Left ventricle myocardium inferior (tissue), 1 donor: ENCODE data around the gene EVA1C. TPM values are rescaled to one million over a fixed set of nuclear protein-coding genes. Genes with fewer than 3 reads are reported as not detected.
A peak's percentile ranks its signal among the peaks of the same experiment; 100 is the strongest.

ENCODE experiments used
- DNase-seq: peaks from one replicate; pipeline ENCODE4 v3.0.0-alpha.2; 2020
- H3K27ac ChIP-seq: fragments of 200-600 bp; replicated peaks from 2 replicates; pipeline ENCODE4 v1.8.0; 2021
- H3K27me3 ChIP-seq: fragments of 200-600 bp; 2 replicates; pipeline ENCODE4 v1.8.0; 2021; ENCODE audit warnings: low read depth
- H3K36me3 ChIP-seq: fragments of 200-600 bp; 2 replicates; pipeline ENCODE4 v1.8.0; 2021
- H3K4me1 ChIP-seq: fragments of 200-600 bp; 2 replicates; pipeline ENCODE4 v1.8.0; 2021
- H3K4me3 ChIP-seq: fragments of 200-600 bp; 2 replicates; pipeline ENCODE4 v1.8.0; 2021; ENCODE audit warnings: mild to moderate bottlenecking, moderate library complexity
- H3K9me3 ChIP-seq: fragments of 200-600 bp; replicated peaks from 2 replicates; pipeline ENCODE4 v1.8.0; 2021
- intact Hi-C: fragments of 100-400 bp; cut with micrococcal nuclease; formaldehyde crosslinking; loops from one replicate; pipeline ENCODE4 v1.11.0; 2022
- total RNA-seq: library from RNA; stranded (reverse); fragmentation: NEBNext Ultra II Directional; extraction: Animal tissue kit (Norgen Biotek cat#: 25700); gene quantifications from one replicate; pipeline ENCODE4 v1.2.1, GENCODE V29; 2021
- TF ChIP-seq, protein P1 (sequence below): fragments of 200-600 bp; IDR thresholded peaks from 2 replicates; pipeline ENCODE4 v1.8.0; 2021; ENCODE audit warnings: antibody characterized with exemption, mild to moderate bottlenecking, borderline replicate concordance
- donor health status: DM: no; HTN: yes; CAD: no; lungs with severe emphysema.

EVA1C gene
- total RNA-seq, 1 donor from 2014 or later: 13.9 TPM

DNA sequence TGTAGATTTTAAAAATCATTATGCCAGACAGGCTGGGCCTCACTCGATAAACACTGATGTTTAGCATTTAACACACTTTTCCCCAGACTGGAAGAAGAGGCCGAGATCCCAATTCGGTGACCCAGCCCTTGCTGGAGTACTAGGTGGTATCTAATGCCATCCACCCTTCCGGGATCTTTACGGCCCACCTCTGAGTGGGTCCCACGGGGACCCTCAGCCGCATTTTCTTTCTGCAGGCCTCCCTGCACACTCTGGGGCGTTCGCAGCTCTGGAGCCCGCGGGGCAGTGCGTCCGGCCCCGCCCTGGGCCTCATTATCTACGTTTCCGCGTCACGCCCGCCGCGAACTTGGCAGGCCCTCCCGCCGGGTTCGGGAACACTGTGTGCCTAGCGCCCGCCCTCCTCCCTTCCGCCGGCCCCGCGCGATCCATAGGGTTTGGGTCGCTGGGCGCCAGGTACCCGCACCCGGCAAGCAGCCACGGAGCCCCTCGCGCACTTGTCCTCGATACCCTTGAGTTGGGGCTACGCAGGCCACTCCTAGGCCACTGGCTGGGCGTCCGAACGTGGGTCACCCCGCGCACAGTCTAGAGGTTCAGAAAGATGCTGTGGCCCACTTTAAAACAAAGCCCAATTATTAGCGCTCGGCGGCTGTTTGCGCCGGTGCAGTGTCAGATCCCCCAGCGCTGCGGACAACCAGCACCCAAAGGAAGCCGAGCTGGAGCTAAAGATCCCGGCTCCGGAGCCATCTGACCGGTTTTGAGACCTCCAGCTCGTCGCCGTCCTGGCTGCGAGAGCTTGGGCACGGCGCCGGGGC, 950 bp upstream of the EVA1C start:
- Histone ChIP-seq H3K9me3 (no peaks in the 10 kb centered on the region), H3K36me3 (no peaks in the 10 kb centered on the region), H3K27ac (peak overlapping the region; percentile 100), H3K4me1 (peaks cover 69% of the 10 kb centered on the region), H3K4me3 (peak overlapping the region; percentile 85), H3K27me3 (no peaks in the 10 kb centered on the region)
- TF ChIP-seq, protein P1, sequence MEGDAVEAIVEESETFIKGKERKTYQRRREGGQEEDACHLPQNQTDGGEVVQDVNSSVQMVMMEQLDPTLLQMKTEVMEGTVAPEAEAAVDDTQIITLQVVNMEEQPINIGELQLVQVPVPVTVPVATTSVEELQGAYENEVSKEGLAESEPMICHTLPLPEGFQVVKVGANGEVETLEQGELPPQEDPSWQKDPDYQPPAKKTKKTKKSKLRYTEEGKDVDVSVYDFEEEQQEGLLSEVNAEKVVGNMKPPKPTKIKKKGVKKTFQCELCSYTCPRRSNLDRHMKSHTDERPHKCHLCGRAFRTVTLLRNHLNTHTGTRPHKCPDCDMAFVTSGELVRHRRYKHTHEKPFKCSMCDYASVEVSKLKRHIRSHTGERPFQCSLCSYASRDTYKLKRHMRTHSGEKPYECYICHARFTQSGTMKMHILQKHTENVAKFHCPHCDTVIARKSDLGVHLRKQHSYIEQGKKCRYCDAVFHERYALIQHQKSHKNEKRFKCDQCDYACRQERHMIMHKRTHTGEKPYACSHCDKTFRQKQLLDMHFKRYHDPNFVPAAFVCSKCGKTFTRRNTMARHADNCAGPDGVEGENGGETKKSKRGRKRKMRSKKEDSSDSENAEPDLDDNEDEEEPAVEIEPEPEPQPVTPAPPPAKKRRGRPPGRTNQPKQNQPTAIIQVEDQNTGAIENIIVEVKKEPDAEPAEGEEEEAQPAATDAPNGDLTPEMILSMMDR: no peak
- intact Hi-C loops: no loop called here
- peak; percentile 97 for DNase-seq

DNA sequence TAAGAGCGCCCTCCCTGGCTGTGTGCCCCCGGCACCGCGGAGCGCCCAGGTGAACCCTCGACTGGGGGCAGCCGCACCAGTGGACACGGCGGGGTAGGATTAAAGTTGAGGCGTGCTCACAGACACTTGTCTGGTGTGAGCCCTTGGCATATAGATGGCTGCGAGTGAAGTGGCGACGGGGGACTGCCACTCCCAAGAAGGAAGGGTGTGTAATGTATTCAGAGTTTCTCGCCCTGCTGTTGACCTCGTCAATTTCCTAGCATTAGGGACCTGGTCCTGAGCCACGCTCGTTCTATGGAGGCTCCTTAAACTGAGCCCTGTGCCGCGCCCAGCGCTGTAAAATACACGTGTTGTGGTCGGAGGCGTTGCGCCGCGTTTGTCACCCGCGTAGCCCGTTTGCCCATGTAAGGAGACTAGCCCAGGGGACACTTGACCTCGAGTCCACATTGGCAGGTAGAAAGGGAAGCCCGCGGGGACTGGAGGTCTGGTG, 554 bp downstream of the EVA1C start:
- Histone ChIP-seq H3K4me1 (peaks cover 83% of the 10 kb centered on the region), H3K27me3 (no peaks in the 10 kb centered on the region), H3K27ac (peak overlapping the region; percentile 100), H3K4me3 (peak overlapping the region; percentile 85), H3K36me3 (no peaks in the 10 kb centered on the region), H3K9me3 (no peaks in the 10 kb centered on the region)
- intact Hi-C loops: no loop called here
- TF ChIP-seq, protein P1: no peak
- peak; percentile 49 for DNase-seq

DNA sequence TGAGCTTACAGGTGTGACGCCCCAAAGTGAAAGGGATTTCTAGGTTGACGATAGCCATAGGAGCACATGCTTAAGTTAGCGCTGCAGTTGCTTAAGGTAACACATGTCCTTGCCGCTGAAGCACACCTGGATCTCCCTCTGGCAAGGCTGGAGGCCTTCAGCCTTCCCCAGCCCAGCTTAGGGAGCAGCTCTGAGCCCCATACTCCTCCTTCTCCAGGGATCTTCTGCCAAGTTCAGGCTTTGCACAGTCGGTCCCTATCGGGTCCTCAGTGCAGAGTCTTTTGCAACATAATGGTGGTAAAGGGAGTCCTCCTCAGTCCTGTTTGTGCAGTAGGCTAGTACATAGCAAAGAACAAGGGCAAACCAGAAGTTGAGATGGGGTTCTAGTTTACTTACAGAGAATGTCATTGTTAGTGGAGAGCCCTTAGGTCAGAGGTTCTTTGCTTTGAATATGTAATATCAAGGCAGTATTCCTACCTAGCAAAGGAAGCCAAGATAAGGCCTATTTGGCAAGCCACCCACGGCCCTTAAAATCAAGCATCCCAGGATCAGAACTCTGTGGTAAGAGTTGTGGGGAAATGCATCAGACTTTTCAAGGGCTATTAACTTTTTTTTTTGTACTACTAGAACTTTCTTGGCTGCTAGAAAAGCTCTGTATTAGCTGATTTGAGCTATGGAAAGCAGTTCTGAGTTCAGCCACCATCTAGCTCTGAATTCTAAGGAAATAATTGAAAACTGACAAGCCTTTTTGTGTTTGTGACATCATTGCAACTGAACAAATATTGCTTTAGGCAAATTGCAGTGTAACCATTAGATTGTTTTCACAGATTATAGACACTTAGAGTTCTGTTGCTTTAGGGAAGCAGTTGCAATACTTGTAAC, 1.4 kb downstream of the EVA1C start:
- TF ChIP-seq, protein P1: no peak
- no peaks in the 10 kb centered on the region for H3K27me3 ChIP-seq
- intact Hi-C loops: no loop called here
- no peaks in the 10 kb centered on the region for H3K9me3 ChIP-seq
- H3K4me1 ChIP-seq: peaks cover 90% of the 10 kb centered on the region
- H3K4me3 ChIP-seq: peak overlapping the region; percentile 85
- no peaks in the 10 kb centered on the region for H3K36me3 ChIP-seq
- H3K27ac ChIP-seq: peak overlapping the region; percentile 100
- DNase-seq: no peak

DNA sequence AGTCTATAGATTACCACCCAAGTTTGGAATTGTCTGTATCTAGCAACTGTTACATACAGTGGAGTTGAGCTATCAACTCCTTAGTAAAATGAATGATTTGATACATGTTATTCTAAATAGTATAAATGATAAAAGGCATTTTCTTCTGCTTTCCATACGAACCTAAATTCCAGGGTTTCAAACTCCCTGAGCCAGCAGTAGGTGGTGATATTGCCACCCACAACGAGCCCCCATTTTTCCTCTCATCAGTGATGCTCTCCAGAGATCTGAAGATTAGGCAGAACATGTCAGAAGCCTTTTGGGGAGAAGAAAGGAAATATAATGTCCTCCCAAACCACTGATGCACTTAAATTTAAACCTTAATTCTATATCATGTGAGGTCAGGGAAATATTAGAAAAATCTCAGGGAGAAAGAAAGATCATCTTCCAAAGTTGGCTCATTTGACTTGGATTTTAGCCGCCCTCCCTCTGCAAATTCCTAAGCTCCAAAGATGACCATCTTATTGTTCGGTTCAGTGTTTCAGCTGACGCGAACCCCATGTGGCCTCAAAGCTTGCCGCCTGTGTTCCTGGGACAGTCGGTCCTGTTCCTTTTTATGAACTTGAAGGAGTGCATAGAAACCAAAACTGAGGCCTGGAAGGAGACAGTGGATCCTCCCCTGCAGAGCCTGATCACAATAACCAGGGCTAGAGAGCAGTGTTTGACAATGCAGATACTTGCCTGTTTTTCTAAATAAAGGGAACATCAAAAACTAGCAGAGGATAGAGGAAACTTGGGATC, 2.3 kb downstream of the EVA1C start:
- no peaks in the 10 kb centered on the region for H3K9me3 ChIP-seq
- DNase-seq: no peak
- peak overlapping the region; percentile 100 for H3K27ac ChIP-seq
- H3K27me3 ChIP-seq: no peaks in the 10 kb centered on the region
- H3K36me3 ChIP-seq: no peaks in the 10 kb centered on the region
- H3K4me3 ChIP-seq: peak overlapping the region; percentile 85
- TF ChIP-seq, protein P1: peak; percentile 44
- intact Hi-C loops: no loop called here
- peaks cover 88% of the 10 kb centered on the region for H3K4me1 ChIP-seq
